ENCODE results near the gene TIMP3. TPM values are rescaled to one million over a fixed set of nuclear protein-coding genes. Genes with fewer than 3 reads are reported as not detected.

The TIMP3 gene
- total RNA-seq, 1 experiment from 2014 or later: 14.1 TPM

- H3K4me1 ChIP-seq (ENCODE audit: insufficient read depth, low read length, poor library complexity, severe bottlenecking): no peaks in the 10 kb centered on the region
- DNase-seq (ENCODE audit: low spot score): no peak
- BruUV-seq (replicated peaks): no TSS peak
- H3K36me3 ChIP-seq (ENCODE audit: insufficient read depth, low read length, poor library complexity, severe bottlenecking): no peaks in the 10 kb centered on the region
- H3K4me3 ChIP-seq (ENCODE audit: low read depth, low read length, poor library complexity, severe bottlenecking): peak overlapping the region; percentile 52
- ChIA-PET CTCF (no interaction called here), POLR2A (ENCODE audit: low non-redundant PET) (no interaction called here)
- no peak overlapping the region for H3K27ac ChIP-seq (ENCODE audit: low read depth, low read length, poor library complexity, severe bottlenecking)
- no peaks in the 10 kb centered on the region for H3K9me3 ChIP-seq (ENCODE audit: low read depth, low read length, poor library complexity, severe bottlenecking)
- intact Hi-C loops (cut with micrococcal nuclease; ENCODE audit: unreplicated experiment): loop anchor here (5.0 kb wide), 1 partner anchor 199 kb away; no protein-coding TSS in a partner anchor
- peaks cover 59% of the 10 kb centered on the region for H3K27me3 ChIP-seq (replicated peaks; ENCODE audit: insufficient read depth, low read depth, low read length, poor library complexity)
- no peak for TF ChIP-seq CTCF (conservative IDR thresholded peaks at IDR 0.05; ENCODE audit: low read depth, low read length)
- TF ChIP-seq EZH2 (IDR thresholded peaks at IDR 0.05; ENCODE audit: borderline replicate concordance, low read depth, low read length, poor library complexity, severe bottlenecking): no peak
Measured at GRCh38 chr22:32803020-32803737, 1.7 kb downstream of the TIMP3 start.

GRCh38 chr22:32803738-32804435, 2.4 kb downstream of the TIMP3 start:
- Histone ChIP-seq H3K27me3 (replicated peaks; ENCODE audit: insufficient read depth, low read depth, low read length, poor library complexity) (peaks cover 60% of the 10 kb centered on the region), H3K4me3 (ENCODE audit: low read depth, low read length, poor library complexity, severe bottlenecking) (no peak overlapping the region), H3K36me3 (ENCODE audit: insufficient read depth, low read length, poor library complexity, severe bottlenecking) (no peaks in the 10 kb centered on the region), H3K4me1 (ENCODE audit: insufficient read depth, low read length, poor library complexity, severe bottlenecking) (no peaks in the 10 kb centered on the region), H3K9me3 (ENCODE audit: low read depth, low read length, poor library complexity, severe bottlenecking) (no peaks in the 10 kb centered on the region), H3K27ac (ENCODE audit: low read depth, low read length, poor library complexity, severe bottlenecking) (no peak overlapping the region)
- CTCF ChIA-PET: no interaction called here
- no peak for DNase-seq (ENCODE audit: low spot score)
- POLR2A ChIA-PET (ENCODE audit: low non-redundant PET): no interaction called here
- intact Hi-C loops (cut with micrococcal nuclease; ENCODE audit: unreplicated experiment): loop anchor here (5.0 kb wide), 1 partner anchor 198 kb away; no protein-coding TSS in a partner anchor
- no peak for TF ChIP-seq CTCF (conservative IDR thresholded peaks at IDR 0.05; ENCODE audit: low read depth, low read length)
- TSS peak; percentile 11 for BruUV-seq (replicated peaks)

- ChIA-PET POLR2A (ENCODE audit: low non-redundant PET) (no interaction called here), CTCF (no interaction called here)
- no peaks in the 10 kb centered on the region for H3K9me3 ChIP-seq (ENCODE audit: low read depth, low read length, poor library complexity, severe bottlenecking)
- BruUV-seq (replicated peaks): no TSS peak
- H3K4me1 ChIP-seq (ENCODE audit: insufficient read depth, low read length, poor library complexity, severe bottlenecking): no peaks in the 10 kb centered on the region
- no peak overlapping the region for H3K27ac ChIP-seq (ENCODE audit: low read depth, low read length, poor library complexity, severe bottlenecking)
- peaks cover 60% of the 10 kb centered on the region for H3K27me3 ChIP-seq (replicated peaks; ENCODE audit: insufficient read depth, low read depth, low read length, poor library complexity)
- no peak for DNase-seq (ENCODE audit: low spot score)
- no peak for TF ChIP-seq EZH2 (IDR thresholded peaks at IDR 0.05; ENCODE audit: borderline replicate concordance, low read depth, low read length, poor library complexity, severe bottlenecking)
- no peak for TF ChIP-seq CTCF (conservative IDR thresholded peaks at IDR 0.05; ENCODE audit: low read depth, low read length)
- H3K36me3 ChIP-seq (ENCODE audit: insufficient read depth, low read length, poor library complexity, severe bottlenecking): no peaks in the 10 kb centered on the region
- no peak overlapping the region for H3K4me3 ChIP-seq (ENCODE audit: low read depth, low read length, poor library complexity, severe bottlenecking)
- intact Hi-C loops (cut with micrococcal nuclease; ENCODE audit: unreplicated experiment): loop anchor here (5.0 kb wide), 1 partner anchor 198 kb away; no protein-coding TSS in a partner anchor
Measured at GRCh38 chr22:32804531-32805360, 3.2 kb downstream of the TIMP3 start.

Measured in A673 (cell line).